ENCODE data around the gene CRY2.

The CRY2 gene

GRCh38 chr11:45926001-45926401 lies 78.7 kb downstream of the CRY2 start:
- H3K79me2 ChIP-seq (ENCODE audit: low read length) = peaks cover 9% of the 10 kb centered on the region
- peaks cover 2% of the 10 kb centered on the region; the same call in 1 of the 2 replicates for H4K20me1 ChIP-seq (ENCODE audit: insufficient read depth, low read length)
- H3K4me2 ChIP-seq (ENCODE audit: low read length) = no peak overlapping the region
- no peak overlapping the region for H2AFZ ChIP-seq (ENCODE audit: low read depth, low read length)
- TF ChIP-seq, protein P1, sequence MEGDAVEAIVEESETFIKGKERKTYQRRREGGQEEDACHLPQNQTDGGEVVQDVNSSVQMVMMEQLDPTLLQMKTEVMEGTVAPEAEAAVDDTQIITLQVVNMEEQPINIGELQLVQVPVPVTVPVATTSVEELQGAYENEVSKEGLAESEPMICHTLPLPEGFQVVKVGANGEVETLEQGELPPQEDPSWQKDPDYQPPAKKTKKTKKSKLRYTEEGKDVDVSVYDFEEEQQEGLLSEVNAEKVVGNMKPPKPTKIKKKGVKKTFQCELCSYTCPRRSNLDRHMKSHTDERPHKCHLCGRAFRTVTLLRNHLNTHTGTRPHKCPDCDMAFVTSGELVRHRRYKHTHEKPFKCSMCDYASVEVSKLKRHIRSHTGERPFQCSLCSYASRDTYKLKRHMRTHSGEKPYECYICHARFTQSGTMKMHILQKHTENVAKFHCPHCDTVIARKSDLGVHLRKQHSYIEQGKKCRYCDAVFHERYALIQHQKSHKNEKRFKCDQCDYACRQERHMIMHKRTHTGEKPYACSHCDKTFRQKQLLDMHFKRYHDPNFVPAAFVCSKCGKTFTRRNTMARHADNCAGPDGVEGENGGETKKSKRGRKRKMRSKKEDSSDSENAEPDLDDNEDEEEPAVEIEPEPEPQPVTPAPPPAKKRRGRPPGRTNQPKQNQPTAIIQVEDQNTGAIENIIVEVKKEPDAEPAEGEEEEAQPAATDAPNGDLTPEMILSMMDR (IDR thresholded peaks at IDR 0.05; ENCODE audit: low read depth, low read length) = no peak
- no peak for TF ChIP-seq EZH2phosphoT487 (IDR thresholded peaks at IDR 0.05; ENCODE audit: low read depth)
- peaks cover 21% of the 10 kb centered on the region for H3K4me1 ChIP-seq (ENCODE audit: low read length)
- H3K9me3 ChIP-seq (ENCODE audit: insufficient read depth, low read length) = no peaks in the 10 kb centered on the region
- no peak overlapping the region for H3K4me3 ChIP-seq (ENCODE audit: low read length)
- H3K27me3 ChIP-seq (ENCODE audit: low read depth, low read length) = no peaks in the 10 kb centered on the region
- H3K36me3 ChIP-seq (replicated peaks; ENCODE audit: low read depth, low read length) = no peaks in the 10 kb centered on the region
- no peak overlapping the region for H3K9ac ChIP-seq (ENCODE audit: low read length)
- H3K27ac ChIP-seq (ENCODE audit: low read length) = no peak overlapping the region

DNA sequence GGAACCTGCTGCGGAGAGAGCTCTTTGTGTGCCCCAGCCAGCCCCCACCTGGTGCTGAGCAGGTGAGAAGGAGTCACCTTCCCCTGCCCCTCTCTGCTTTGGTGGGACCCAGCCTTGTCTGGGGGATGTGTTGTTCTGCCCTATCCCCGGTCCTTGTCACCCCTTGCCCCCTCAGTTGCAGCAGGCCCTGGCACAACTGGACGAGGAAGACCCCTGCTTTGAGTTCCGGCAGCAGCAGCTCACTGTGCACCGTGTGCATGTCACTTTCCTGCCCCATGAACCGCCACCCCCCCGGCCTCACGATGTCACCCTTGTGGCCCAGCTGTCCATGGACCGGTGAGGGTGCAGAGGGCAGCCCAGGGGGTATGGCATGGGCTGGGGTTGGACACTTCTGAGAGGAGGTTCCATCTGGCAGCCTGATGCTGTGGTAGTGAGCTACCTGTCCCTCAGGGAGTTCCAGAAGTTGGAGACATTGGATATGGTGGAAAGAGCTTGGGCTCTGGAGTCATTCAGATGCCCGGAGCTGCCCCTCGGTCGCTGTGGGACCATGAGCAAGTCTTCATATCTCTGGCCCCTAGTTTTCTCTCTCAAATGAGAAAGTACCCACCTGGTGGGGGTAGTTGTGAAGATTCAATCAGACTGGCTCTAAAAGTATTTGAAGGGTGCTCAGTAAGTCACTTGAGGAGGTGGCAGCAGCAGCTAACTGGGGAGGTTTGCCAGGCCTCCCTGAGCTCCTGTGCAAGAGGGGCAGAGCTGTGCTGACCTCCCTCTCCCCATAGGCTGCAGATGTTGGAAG lies 79.5 kb downstream of the CRY2 start:
- Histone ChIP-seq H3K27me3 (ENCODE audit: low read depth, low read length) (no peaks in the 10 kb centered on the region), H3K9me3 (ENCODE audit: insufficient read depth, low read length) (no peaks in the 10 kb centered on the region), H3K27ac (ENCODE audit: low read length) (no peak overlapping the region), H3K4me2 (ENCODE audit: low read length) (no peak overlapping the region), H2AFZ (ENCODE audit: low read depth, low read length) (no peak overlapping the region), H3K4me3 (ENCODE audit: low read length) (no peak overlapping the region), H4K20me1 (ENCODE audit: insufficient read depth, low read length) (peaks cover 2% of the 10 kb centered on the region; the same call in 1 of the 2 replicates), H3K4me1 (ENCODE audit: low read length) (peaks cover 28% of the 10 kb centered on the region), H3K36me3 (replicated peaks; ENCODE audit: low read depth, low read length) (peaks cover 3% of the 10 kb centered on the region), H3K9ac (ENCODE audit: low read length) (no peak overlapping the region), H3K79me2 (ENCODE audit: low read length) (peaks cover 16% of the 10 kb centered on the region)
- no peak for TF ChIP-seq EZH2phosphoT487 (IDR thresholded peaks at IDR 0.05; ENCODE audit: low read depth)
- TF ChIP-seq, protein P1 (IDR thresholded peaks at IDR 0.05; ENCODE audit: low read depth, low read length) = no peak

- Histone ChIP-seq H3K4me2 (ENCODE audit: low read length) (no peak overlapping the region), H3K79me2 (ENCODE audit: low read length) (peaks cover 22% of the 10 kb centered on the region), H4K20me1 (ENCODE audit: insufficient read depth, low read length) (peaks cover 2% of the 10 kb centered on the region; the same call in 1 of the 2 replicates), H3K36me3 (replicated peaks; ENCODE audit: low read depth, low read length) (peaks cover 8% of the 10 kb centered on the region), H3K4me1 (ENCODE audit: low read length) (peaks cover 34% of the 10 kb centered on the region), H3K9ac (ENCODE audit: low read length) (no peak overlapping the region), H3K4me3 (ENCODE audit: low read length) (no peak overlapping the region), H3K27ac (ENCODE audit: low read length) (no peak overlapping the region), H2AFZ (ENCODE audit: low read depth, low read length) (no peak overlapping the region), H3K9me3 (ENCODE audit: insufficient read depth, low read length) (no peaks in the 10 kb centered on the region), H3K27me3 (ENCODE audit: low read depth, low read length) (no peaks in the 10 kb centered on the region)
- no peak for TF ChIP-seq EZH2phosphoT487 (IDR thresholded peaks at IDR 0.05; ENCODE audit: low read depth)
- TF ChIP-seq, protein P1 (IDR thresholded peaks at IDR 0.05; ENCODE audit: low read depth, low read length) = no peak
Observed at GRCh38 chr11:45927332-45927683, 80.0 kb downstream of the CRY2 start.

DNA sequence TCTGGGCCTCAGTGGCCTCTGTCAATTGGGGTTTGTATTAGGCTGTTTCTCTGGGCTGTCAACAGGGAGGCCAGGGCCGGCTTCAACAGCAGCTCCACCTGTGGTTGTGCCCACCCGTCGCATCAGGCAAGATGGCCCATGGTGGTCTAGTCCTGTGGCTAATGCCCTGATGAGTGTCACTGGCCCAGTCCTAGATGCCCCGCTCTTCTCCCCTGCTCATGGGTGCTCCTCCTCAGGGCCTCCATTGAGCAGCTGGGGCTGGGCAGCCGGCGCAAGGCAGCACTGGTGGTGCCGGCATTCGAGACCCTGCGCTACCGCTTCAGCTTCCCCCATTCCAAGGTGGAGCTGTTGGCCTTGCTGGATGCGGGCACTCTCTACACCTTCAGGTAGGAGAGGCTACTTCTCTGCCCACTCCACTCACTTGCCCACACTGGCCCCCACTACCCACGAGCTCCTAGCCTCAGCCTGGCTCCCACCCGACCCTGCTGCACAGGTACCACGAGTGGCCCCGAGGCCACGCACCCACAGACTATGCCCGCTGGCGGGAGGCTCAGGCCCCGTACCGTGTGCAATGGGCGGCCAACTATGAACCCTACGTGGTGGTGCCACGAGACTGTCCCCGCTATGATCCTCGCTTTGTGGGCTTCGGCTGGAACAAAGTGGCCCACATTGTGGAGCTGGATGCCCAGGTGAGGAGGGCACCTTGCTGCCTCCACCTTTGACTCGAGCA lies 80.6 kb downstream of the CRY2 start:
- H3K36me3 ChIP-seq (replicated peaks; ENCODE audit: low read depth, low read length) = peaks cover 9% of the 10 kb centered on the region
- no peak overlapping the region for H2AFZ ChIP-seq (ENCODE audit: low read depth, low read length)
- H3K27me3 ChIP-seq (ENCODE audit: low read depth, low read length) = no peaks in the 10 kb centered on the region
- no peak for TF ChIP-seq EZH2phosphoT487 (IDR thresholded peaks at IDR 0.05; ENCODE audit: low read depth)
- TF ChIP-seq, protein P1 (IDR thresholded peaks at IDR 0.05; ENCODE audit: low read depth, low read length) = no peak
- no peak overlapping the region for H3K27ac ChIP-seq (ENCODE audit: low read length)
- H3K9ac ChIP-seq (ENCODE audit: low read length) = no peak overlapping the region
- peaks cover 2% of the 10 kb centered on the region; the same call in 1 of the 2 replicates for H4K20me1 ChIP-seq (ENCODE audit: insufficient read depth, low read length)
- H3K4me2 ChIP-seq (ENCODE audit: low read length) = no peak overlapping the region
- H3K79me2 ChIP-seq (ENCODE audit: low read length) = peaks cover 27% of the 10 kb centered on the region
- H3K4me3 ChIP-seq (ENCODE audit: low read length) = no peak overlapping the region
- H3K4me1 ChIP-seq (ENCODE audit: low read length) = peaks cover 39% of the 10 kb centered on the region
- H3K9me3 ChIP-seq (ENCODE audit: insufficient read depth, low read length) = no peaks in the 10 kb centered on the region
